WTC11 (cell line): Measurements from ENCODE around the gene DHRS7B. TPM values are rescaled to one million over a fixed set of nuclear protein-coding genes. Genes with fewer than 3 reads are reported as not detected.

Source experiments
- ATAC-seq: fragments of 200-7000 bp; cut with Tn5 transposase; 2 replicates; pipeline ENCODE4 v1.10.0; 2021; ENCODE audit warnings: mild to moderate bottlenecking, moderate library complexity
- CTCF ChIA-PET: fragments of 300-600 bp; sonication (Branson Sonifier 250); formaldehyde crosslinking; loops from one replicate; lab custom pipeline; 2021; ENCODE audit warnings: antibody characterized with exemption; lab: Charles Lee
- POLR2A ChIA-PET: fragments of 350-600 bp; sonication (Branson Sonifier 250); formaldehyde crosslinking; loops from one replicate; lab custom pipeline; 2021; ENCODE audit warnings: antibody characterized with exemption; lab: Charles Lee
- DNase-seq: peaks from one replicate; pipeline ENCODE4 v3.0.0; 2021; ENCODE audit warnings: low spot score
- H3K27ac Mint-ChIP-seq: 2 replicates; pipeline ENCODE4 v1.8.0; 2021; ENCODE audit warnings: mixed read lengths
- H3K27me3 Mint-ChIP-seq: 2 replicates; pipeline ENCODE4 v1.8.0; 2021; ENCODE audit warnings: low read depth, mild to moderate bottlenecking, moderate library complexity, mixed read lengths
- H3K36me3 Mint-ChIP-seq: 2 replicates; pipeline ENCODE4 v1.8.0; 2021; ENCODE audit warnings: mixed read lengths
- H3K4me1 Mint-ChIP-seq: 2 replicates; pipeline ENCODE4 v1.8.0; 2022; ENCODE audit warnings: mixed read lengths
- H3K4me3 Mint-ChIP-seq: 2 replicates; pipeline ENCODE4 v1.8.0; 2021; ENCODE audit warnings: mild to moderate bottlenecking, moderate library complexity, mixed read lengths
- H3K9me3 Mint-ChIP-seq: 2 replicates; pipeline ENCODE4 v1.8.0; 2021; ENCODE audit warnings: mixed read lengths
- AFF4 ChIP-seq: sonication (generic); formaldehyde crosslinking; IDR thresholded peaks from 2 replicates; pipeline ENCODE4 v1.8.1; 2023; ENCODE audit warnings: mild to moderate bottlenecking, missing genetic modification reagents, borderline replicate concordance
- CREB1 ChIP-seq: sonication (generic); formaldehyde crosslinking; IDR thresholded peaks from 2 replicates; pipeline ENCODE4 v1.8.0; 2023; ENCODE audit warnings: mild to moderate bottlenecking, missing genetic modification reagents
- ERG ChIP-seq: fragments of 250-450 bp; sonication (Bioruptor Pico); IDR thresholded peaks from 2 replicates; pipeline ENCODE4 v1.8.0; 2021; ENCODE audit warnings: mild to moderate bottlenecking
- ETV6 ChIP-seq: sonication (generic); formaldehyde crosslinking; IDR thresholded peaks from 2 replicates; pipeline ENCODE4 v1.8.1; 2022; ENCODE audit warnings: mild to moderate bottlenecking, missing genetic modification reagents
- HMGXB4 ChIP-seq: sonication (generic); formaldehyde crosslinking; IDR thresholded peaks from 2 replicates; pipeline ENCODE4 v1.8.1; 2023; ENCODE audit warnings: mild to moderate bottlenecking, moderate library complexity, missing genetic modification reagents
- JUN ChIP-seq: sonication (generic); formaldehyde crosslinking; IDR thresholded peaks from 2 replicates; pipeline ENCODE4 v1.8.0; 2023; ENCODE audit warnings: mild to moderate bottlenecking, missing genetic modification reagents
- KAT7 ChIP-seq: sonication (generic); formaldehyde crosslinking; IDR thresholded peaks from 2 replicates; pipeline ENCODE4 v1.8.1; 2023; ENCODE audit warnings: missing genetic modification reagents, mild to moderate bottlenecking, borderline replicate concordance
- MXD4 ChIP-seq: fragments of 250-450 bp; sonication (Bioruptor Pico); IDR thresholded peaks from 2 replicates; pipeline ENCODE4 v1.8.0; 2021; ENCODE audit warnings: mild to moderate bottlenecking, moderate library complexity, borderline replicate concordance
- NR2C2 ChIP-seq: sonication (generic); formaldehyde crosslinking; IDR thresholded peaks from 2 replicates; pipeline ENCODE4 v1.8.0; 2022; ENCODE audit warnings: mild to moderate bottlenecking, missing genetic modification reagents
- RELA ChIP-seq: sonication (generic); formaldehyde crosslinking; IDR thresholded peaks from 2 replicates; pipeline ENCODE4 v1.8.1; 2022; ENCODE audit warnings: missing genetic modification reagents, mild to moderate bottlenecking, borderline replicate concordance
- RORB ChIP-seq: fragments of 250-450 bp; sonication (Bioruptor Pico); IDR thresholded peaks from 2 replicates; pipeline ENCODE4 v1.9.0; 2021; ENCODE audit warnings: mild to moderate bottlenecking
- SMAD4 ChIP-seq: sonication (generic); formaldehyde crosslinking; IDR thresholded peaks from 2 replicates; pipeline ENCODE4 v1.8.0; 2022; ENCODE audit warnings: mild to moderate bottlenecking, missing genetic modification reagents
- SOX15 ChIP-seq: fragments of 250-450 bp; sonication (Bioruptor Pico); IDR thresholded peaks from 2 replicates; pipeline ENCODE4 v1.9.0; 2021; ENCODE audit warnings: mild to moderate bottlenecking
- TEAD1 ChIP-seq: sonication (generic); formaldehyde crosslinking; IDR thresholded peaks from 2 replicates; pipeline ENCODE4 v1.8.0; 2022; ENCODE audit warnings: mild to moderate bottlenecking, missing genetic modification reagents
- TP53 ChIP-seq: sonication (generic); formaldehyde crosslinking; IDR thresholded peaks from 2 replicates; pipeline ENCODE4 v1.8.1; 2023; ENCODE audit warnings: mild to moderate bottlenecking, missing genetic modification reagents
- ZNF317 ChIP-seq: sonication (generic); formaldehyde crosslinking; IDR thresholded peaks from 2 replicates; pipeline ENCODE4 v1.8.1; 2023; ENCODE audit warnings: low read depth, mild to moderate bottlenecking, moderate library complexity, missing genetic modification reagents, borderline replicate concordance
- ZNF396 ChIP-seq: fragments of 250-450 bp; sonication (Bioruptor Pico); IDR thresholded peaks from 2 replicates; pipeline ENCODE4 v1.8.0; 2021; ENCODE audit warnings: mild to moderate bottlenecking, moderate library complexity, borderline replicate concordance
- total RNA-seq: library from RNA; stranded (reverse); gene quantifications from 3 replicates; pipeline ENCODE4 v1.2.3, GENCODE V29; 2021

The DHRS7B gene
- total RNA-seq, 1 experiment from 2014 or later = 15.6 TPM

GRCh38 chr17:21201298-21201595 lies 74.5 kb downstream of the DHRS7B start (continued):
- TF ChIP-seq HMGXB4 (no peak), CREB1 (CRISPR knock-in tag) (no peak), TEAD1 (no peak), TP53 (CRISPR knock-in tag) (no peak)

GRCh38 chr17:21201874-21202273 lies 75.1 kb downstream of the DHRS7B start:
- peaks cover 21% of the 10 kb centered on the region for H3K36me3 Mint-ChIP-seq
- ATAC-seq (no peak), DNase-seq (no peak)
- POLR2A ChIA-PET = no interaction called here
- H3K27ac Mint-ChIP-seq = no peak overlapping the region
- no peaks in the 10 kb centered on the region for H3K27me3 Mint-ChIP-seq
- peaks cover 58% of the 10 kb centered on the region for H3K4me1 Mint-ChIP-seq
- no peaks in the 10 kb centered on the region for H3K9me3 Mint-ChIP-seq
- no peak for TF ChIP-seq ERG (CRISPR knock-in tag)
- TF ChIP-seq ZNF317 (CRISPR knock-in tag) = peak; percentile 42; the same call in 1 of the 2 replicates
- TF ChIP-seq NR2C2 (CRISPR knock-in tag) = no peak
- TF ChIP-seq SMAD4 (CRISPR knock-in tag) = no peak
- no peak for TF ChIP-seq KAT7 (CRISPR knock-in tag)
- no peak for TF ChIP-seq ETV6 (CRISPR knock-in tag)
- no peak for TF ChIP-seq ZNF396
- no peak for TF ChIP-seq RORB (CRISPR knock-in tag)
- CTCF ChIA-PET = interaction anchor here (0.5 to 2.0 kb wide), 5 partner anchors 13 to 78 kb away, joined by 3 to 8 read pairs (median 3); no protein-coding TSS in a partner anchor
- no peak overlapping the region for H3K4me3 Mint-ChIP-seq

GRCh38 chr17:21202512-21202911 lies 75.7 kb downstream of the DHRS7B start:
- TF ChIP-seq SOX15 (no peak), MXD4 (CRISPR knock-in tag) (no peak)
- no peak overlapping the region for H3K4me3 Mint-ChIP-seq
- H3K36me3 Mint-ChIP-seq = peaks cover 19% of the 10 kb centered on the region
- POLR2A ChIA-PET = no interaction called here
- no peaks in the 10 kb centered on the region for H3K27me3 Mint-ChIP-seq
- H3K4me1 Mint-ChIP-seq = peaks cover 58% of the 10 kb centered on the region
- DNase-seq (no peak), ATAC-seq (no peak)
- H3K9me3 Mint-ChIP-seq = no peaks in the 10 kb centered on the region
- CTCF ChIA-PET = no interaction called here
- no peak overlapping the region for H3K27ac Mint-ChIP-seq

- ATAC-seq (no peak), DNase-seq (no peak)
- POLR2A ChIA-PET = no interaction called here
- CTCF ChIA-PET = interaction anchor here (2.3 kb wide), 1 partner anchor 86 kb away, joined by 10 read pairs; no protein-coding TSS in a partner anchor
- Mint-ChIP-seq H3K27ac (peak overlapping the region; percentile 63), H3K27me3 (no peaks in the 10 kb centered on the region), H3K36me3 (peaks cover 12% of the 10 kb centered on the region), H3K4me3 (no peak overlapping the region), H3K9me3 (no peaks in the 10 kb centered on the region), H3K4me1 (peaks cover 40% of the 10 kb centered on the region)
- no peak for TF ChIP-seq JUN (CRISPR knock-in tag)
- TF ChIP-seq RELA = no peak
- TF ChIP-seq AFF4 (CRISPR knock-in tag) = no peak
Measured at GRCh38 chr17:21204935-21205334, 78.2 kb downstream of the DHRS7B start.
